ENCODE measurements around the gene CD52. TPM values are rescaled to one million over a fixed set of nuclear protein-coding genes. Genes with fewer than 3 reads are reported as not detected.

CD52 gene
- total RNA-seq, 2 experiments from 2014 or later: 324 to 344 TPM

DNA sequence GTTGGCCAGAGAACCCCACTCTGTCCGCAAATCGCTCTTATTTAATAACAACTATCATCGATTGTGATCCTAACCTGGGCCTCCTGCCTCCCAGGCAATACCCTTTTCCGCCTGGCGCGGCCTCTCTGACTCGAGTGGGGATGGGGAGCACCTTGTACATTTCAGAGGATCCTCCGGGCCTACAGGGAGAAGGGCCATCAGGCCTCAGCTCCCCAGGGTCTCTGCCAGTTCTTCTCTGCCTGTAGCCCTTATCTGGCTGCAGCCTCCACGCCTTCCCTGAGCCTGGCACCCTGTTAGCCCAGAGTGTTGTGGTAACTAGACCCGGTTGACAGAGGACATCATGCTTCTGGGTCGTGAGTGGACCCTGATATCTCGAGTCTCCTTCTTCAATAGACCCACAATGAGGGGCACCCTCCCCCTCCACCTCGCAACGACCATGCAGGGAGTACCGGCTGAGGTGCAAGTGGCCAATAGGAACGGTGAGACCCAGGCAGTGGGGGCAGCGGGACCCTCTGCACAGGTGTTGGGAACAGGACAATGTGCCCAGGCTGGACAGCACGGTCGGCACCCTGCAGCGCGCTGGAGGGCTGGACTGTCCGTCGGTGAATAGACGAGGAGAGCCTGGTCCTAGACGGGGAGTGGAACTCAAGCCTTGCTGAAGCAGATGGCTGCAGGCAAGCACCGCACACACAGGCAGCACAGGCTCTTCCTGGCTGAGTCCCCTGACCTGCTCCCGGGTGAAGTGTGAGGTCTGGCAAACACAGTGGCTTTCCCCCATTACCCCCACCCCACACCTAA is 43.2 kb downstream of the CD52 start:
- ATAC-seq: no peak
- H3K27me3 Mint-ChIP-seq: peaks cover 17% of the 10 kb centered on the region
- H3K4me1 Mint-ChIP-seq (ENCODE audit: low read depth): peaks cover 42% of the 10 kb centered on the region
- H3K4me3 Mint-ChIP-seq: peak overlapping the region; percentile 60
- H3K27ac Mint-ChIP-seq: no peak overlapping the region
- no peaks in the 10 kb centered on the region for H3K36me3 Mint-ChIP-seq (ENCODE audit: low read depth)
- CTCF ChIA-PET: interaction anchor here (1.2 to 4.1 kb wide), 7 partner anchors 9 to 85 kb away, joined by 3 to 53 read pairs (median 5); no protein-coding TSS in a partner anchor
- no peak for DNase-seq
- POLR2A ChIA-PET: interaction anchor here (1.0 kb wide), 2 partner anchors 16 to 17 kb away, joined by 4 to 5 read pairs; no protein-coding TSS in a partner anchor
- TF ChIP-seq, protein P1, sequence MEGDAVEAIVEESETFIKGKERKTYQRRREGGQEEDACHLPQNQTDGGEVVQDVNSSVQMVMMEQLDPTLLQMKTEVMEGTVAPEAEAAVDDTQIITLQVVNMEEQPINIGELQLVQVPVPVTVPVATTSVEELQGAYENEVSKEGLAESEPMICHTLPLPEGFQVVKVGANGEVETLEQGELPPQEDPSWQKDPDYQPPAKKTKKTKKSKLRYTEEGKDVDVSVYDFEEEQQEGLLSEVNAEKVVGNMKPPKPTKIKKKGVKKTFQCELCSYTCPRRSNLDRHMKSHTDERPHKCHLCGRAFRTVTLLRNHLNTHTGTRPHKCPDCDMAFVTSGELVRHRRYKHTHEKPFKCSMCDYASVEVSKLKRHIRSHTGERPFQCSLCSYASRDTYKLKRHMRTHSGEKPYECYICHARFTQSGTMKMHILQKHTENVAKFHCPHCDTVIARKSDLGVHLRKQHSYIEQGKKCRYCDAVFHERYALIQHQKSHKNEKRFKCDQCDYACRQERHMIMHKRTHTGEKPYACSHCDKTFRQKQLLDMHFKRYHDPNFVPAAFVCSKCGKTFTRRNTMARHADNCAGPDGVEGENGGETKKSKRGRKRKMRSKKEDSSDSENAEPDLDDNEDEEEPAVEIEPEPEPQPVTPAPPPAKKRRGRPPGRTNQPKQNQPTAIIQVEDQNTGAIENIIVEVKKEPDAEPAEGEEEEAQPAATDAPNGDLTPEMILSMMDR (IDR thresholded peaks at IDR 0.05): no peak
- intact Hi-C loops (cut with micrococcal nuclease): no loop called here
- no peaks in the 10 kb centered on the region for H3K9me3 Mint-ChIP-seq

DNA sequence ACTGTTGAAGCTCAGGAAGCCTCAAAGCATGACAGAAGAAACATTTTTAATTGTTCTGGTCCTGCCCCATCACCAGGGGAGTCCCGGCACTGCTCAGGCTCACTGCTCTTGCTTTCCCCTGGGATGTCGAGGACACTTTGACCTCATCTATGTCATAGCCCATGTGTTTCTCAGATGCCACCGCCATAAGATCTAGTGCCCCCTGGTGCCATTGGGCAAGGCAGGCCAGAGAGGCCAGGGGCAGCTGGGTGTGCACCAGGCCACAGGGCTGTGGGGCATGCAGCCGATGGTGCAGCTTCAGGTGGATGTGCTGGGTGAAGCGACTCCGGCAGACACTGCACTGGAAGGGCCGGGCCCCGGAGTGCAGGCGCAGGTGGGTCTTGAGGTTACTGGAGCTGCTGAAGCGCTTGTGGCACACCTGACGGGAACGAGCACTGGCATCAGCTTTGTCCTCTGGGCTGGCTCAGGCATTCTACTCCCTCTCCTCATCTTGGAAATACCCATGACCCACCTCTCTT is 43.9 kb downstream of the CD52 start:
- POLR2A ChIA-PET: no interaction called here
- DNase-seq: no peak
- H3K27ac Mint-ChIP-seq: no peak overlapping the region

DNA sequence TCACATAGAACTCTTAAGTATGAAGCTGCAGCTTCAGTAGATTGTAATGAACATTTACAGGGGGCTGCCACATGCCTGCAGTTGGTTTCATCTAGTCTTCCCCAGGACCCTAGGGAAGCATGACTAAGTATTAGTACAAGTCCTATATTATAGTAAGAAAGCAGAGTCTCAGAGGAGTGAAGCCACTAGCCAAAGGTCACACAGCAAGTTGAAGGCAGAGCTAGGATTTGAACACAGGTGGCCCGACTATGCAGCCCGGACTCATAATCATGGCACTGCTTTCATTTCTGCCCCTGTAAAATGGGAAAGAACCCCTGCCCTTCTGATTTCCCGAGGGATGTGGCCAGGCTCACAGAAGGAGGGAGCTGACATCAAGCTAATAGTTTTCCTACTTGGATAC is 44.6 kb downstream of the CD52 start:
- H3K4me3 Mint-ChIP-seq: no peak overlapping the region
- CTCF ChIA-PET: interaction anchor here (0.5 to 4.1 kb wide), 13 partner anchors 11 to 160 kb away, joined by 3 to 53 read pairs (median 4); partner anchors contain the start of gene ZNF683
- POLR2A ChIA-PET: interaction anchor here (1.0 to 1.5 kb wide), 4 partner anchors 35 to 54 kb away, joined by 3 to 4 read pairs (median 4); no protein-coding TSS in a partner anchor
- no peaks in the 10 kb centered on the region for H3K36me3 Mint-ChIP-seq (ENCODE audit: low read depth)
- H3K27me3 Mint-ChIP-seq: peaks cover 17% of the 10 kb centered on the region
- ATAC-seq (no peak), DNase-seq (no peak)
- H3K9me3 Mint-ChIP-seq: no peaks in the 10 kb centered on the region
- TF ChIP-seq, protein P1 (IDR thresholded peaks at IDR 0.05): no peak
- H3K4me1 Mint-ChIP-seq (ENCODE audit: low read depth): peaks cover 42% of the 10 kb centered on the region
- intact Hi-C loops (cut with micrococcal nuclease): no loop called here
- no peak overlapping the region for H3K27ac Mint-ChIP-seq

More for the DNA sequence above, 43.9 kb downstream of the CD52 start:
- Mint-ChIP-seq H3K36me3 (ENCODE audit: low read depth) (no peaks in the 10 kb centered on the region), H3K4me3 (no peak overlapping the region), H3K4me1 (ENCODE audit: low read depth) (peaks cover 42% of the 10 kb centered on the region), H3K27me3 (peaks cover 17% of the 10 kb centered on the region), H3K9me3 (no peaks in the 10 kb centered on the region)
- ATAC-seq: no peak
- TF ChIP-seq, protein P1 (IDR thresholded peaks at IDR 0.05): no peak
- CTCF ChIA-PET: interaction anchor here (0.5 to 4.1 kb wide), 11 partner anchors 11 to 160 kb away, joined by 3 to 53 read pairs (median 4); partner anchors contain the start of gene ZNF683
- intact Hi-C loops (cut with micrococcal nuclease): no loop called here

DNA sequence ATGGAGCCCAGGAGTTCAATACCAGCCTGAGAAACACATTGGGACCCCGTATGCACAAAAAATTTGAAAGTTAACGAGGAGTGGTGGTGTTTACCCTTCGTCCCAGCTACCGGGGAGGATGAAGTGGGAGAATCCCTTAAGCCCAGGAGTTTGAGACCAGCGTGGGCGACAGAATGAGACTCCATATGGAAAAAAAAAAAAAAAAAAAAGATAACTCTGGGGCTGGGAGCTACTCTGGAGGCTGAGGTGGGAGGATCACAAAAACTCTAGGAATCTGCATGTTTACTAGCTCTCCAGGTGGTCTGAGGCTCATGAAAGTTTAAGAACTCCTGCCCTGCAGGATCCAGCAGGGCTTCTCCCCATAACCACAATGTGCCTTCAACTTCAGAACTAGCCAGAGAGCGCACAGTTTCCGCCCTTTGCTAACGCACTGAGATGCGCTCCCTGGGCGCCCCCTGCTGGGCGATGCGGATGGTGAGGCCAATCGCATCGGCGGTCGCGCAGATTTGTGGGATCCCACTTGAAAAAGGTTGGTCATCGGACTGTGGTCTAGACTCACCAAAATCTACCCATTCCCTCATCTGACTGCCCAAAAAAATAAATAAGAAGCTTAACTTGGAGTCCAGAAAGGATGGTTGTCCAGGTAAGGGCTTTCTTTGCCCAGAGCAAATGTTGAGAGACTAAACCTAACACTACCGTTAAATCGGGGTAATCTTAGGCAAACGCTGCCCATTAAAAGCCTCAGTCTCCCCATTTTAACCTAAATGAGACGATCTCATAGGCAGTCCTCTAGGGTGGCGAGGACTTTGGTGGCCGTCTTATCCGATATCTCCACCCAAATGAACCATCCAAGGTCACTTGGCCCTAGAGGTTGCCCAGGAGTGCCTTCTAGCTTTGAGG is 46.0 kb downstream of the CD52 start:
- intact Hi-C loops (cut with micrococcal nuclease): no loop called here
- TF ChIP-seq, protein P1 (IDR thresholded peaks at IDR 0.05): peak; percentile 98
- ATAC-seq (peak; percentile 70), DNase-seq (peak; percentile 94)
- H3K4me3 Mint-ChIP-seq: no peak overlapping the region
- peaks cover 43% of the 10 kb centered on the region for H3K4me1 Mint-ChIP-seq (ENCODE audit: low read depth)
- no peaks in the 10 kb centered on the region for H3K36me3 Mint-ChIP-seq (ENCODE audit: low read depth)
- H3K9me3 Mint-ChIP-seq: no peaks in the 10 kb centered on the region
- ChIA-PET POLR2A (interaction anchor here (0.6 to 2.2 kb wide), 12 partner anchors 9 to 128 kb away, joined by 3 to 13 read pairs (median 3); partner anchors contain the start of gene DHDDS), CTCF (interaction anchor here (0.6 to 4.1 kb wide), 54 partner anchors 9 to 465 kb away, joined by 3 to 53 read pairs (median 4); partner anchors contain the start of genes CEP85, CRYBG2, LIN28A and ZNF593)
- H3K27me3 Mint-ChIP-seq: peaks cover 17% of the 10 kb centered on the region
- H3K27ac Mint-ChIP-seq: no peak overlapping the region
